Left cardiac atrium (tissue), 4 donors: ENCODE measurements around the gene BSX. TPM values are rescaled to one million over a fixed set of nuclear protein-coding genes. Genes with fewer than 3 reads are reported as not detected.

ENCODE experiments used
- ATAC-seq, 2 donors: fragments of 200-7000 bp; cut with Tn5 transposase; one replicate each; pipeline ENCODE4 v1.9.1; 2020; ENCODE audit warnings: mild to moderate bottlenecking in 2 of 2, moderate library complexity in 2 of 2
- DNase-seq: peaks from one replicate; pipeline ENCODE4 v3.0.0-alpha.2; 2020
- intact Hi-C, 2 donors: fragments of 100-400 bp; cut with DNase I; formaldehyde crosslinking; loops; one replicate each; pipeline versions ENCODE4 v1.14.1 to v1.15.1; 2022 to 2023
- long read RNA-seq: library from polyadenylated mRNA; unstranded; transcript quantifications from one replicate; pipeline ENCODE4 v2.0.0, GENCODE V29; 2021
- total RNA-seq, 2 donors: library from RNA; stranded (reverse); fragmentation: NEBNext Ultra II Directional; extraction: Animal tissue kit (Norgen Biotek cat#: 25700); gene quantifications; one replicate each; pipeline ENCODE4 v1.2.1, GENCODE V29; 2021
- donor health status: DM: no; HTN: yes; CAD: no.
- donor health status: DM: no; HTN: yes; CAD: no; lungs with severe emphysema.
- donor health status: DM: yes; HTN: yes; CAD: no.
- donor health status: Dilated cardiomyopathy.

The BSX gene
- total RNA-seq = not detected
- long read RNA-seq = 0 reads

DNA sequence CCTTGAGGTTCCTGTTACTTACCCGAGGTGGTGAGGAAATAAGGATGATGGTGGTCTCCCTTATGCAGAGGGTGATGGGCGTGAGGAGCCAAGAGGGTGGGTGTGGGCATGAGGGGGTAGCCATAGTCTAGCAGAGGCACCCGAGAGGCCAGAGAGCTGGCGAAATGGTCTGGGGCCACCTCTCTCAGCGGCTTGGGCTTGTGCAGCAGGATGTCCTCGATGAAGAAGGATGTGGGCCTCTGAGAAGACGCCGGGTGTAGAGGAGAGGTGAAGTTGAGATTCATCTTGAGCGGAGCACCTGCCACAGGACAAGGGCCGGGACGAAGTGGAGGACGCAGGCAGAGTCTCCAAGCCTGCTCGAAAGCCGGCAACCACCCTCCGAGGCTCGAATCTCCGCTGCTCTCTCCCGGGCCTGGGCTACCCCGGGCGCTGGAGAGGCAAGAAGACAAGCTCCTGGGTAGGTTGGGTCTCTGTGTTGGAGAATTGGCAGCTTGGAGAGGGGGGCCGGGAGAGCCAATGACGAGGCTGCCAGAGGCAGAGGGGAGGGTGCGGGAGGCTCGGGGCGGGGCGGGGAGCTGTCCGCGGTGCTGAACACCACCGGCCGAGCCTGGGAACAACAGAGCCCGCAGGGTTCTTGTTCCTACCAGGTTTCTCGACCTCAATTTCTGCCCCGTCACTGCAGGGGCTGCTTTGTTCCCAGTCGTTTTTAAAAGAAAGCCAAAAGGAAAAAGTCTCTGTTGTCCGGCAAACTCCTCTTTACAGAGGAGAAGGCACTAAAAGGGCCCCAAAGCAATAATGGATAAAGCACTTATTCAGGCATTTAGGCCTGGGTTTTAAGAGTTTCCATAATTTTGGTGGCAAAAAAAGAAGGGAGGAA, at the start of gene BSX:
Gene BSX, minus strand, starts transcription at position 447 of the 877 bp plus-strand sequence. Its CDS starts 163 bp downstream, at position 284.
- ATAC-seq (peak; percentile 86 to 89), DNase-seq (peak; percentile 63)
- intact Hi-C loops = no loop called here

DNA sequence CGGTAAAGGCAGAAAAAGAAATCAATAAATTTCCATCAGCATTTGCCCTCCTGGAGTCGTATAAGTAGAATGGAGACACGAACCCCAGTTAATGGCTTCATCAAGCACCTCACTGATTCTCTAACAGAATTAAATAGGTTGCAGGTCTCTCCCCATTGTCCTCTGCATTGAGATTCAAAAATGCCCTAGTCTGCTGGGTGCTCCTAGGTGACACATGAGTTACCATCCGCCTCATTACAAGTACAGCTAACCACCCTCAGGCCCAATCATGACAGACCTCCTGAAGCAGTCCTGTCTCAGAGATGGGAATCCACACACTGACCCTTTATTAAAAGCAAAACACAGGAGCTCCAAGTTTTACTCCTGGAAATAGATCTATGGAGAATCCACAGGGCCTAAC, 48.9 kb upstream of the BSX start:
- no peak for ATAC-seq
- intact Hi-C loops = no loop called here
- no peak for DNase-seq

DNA sequence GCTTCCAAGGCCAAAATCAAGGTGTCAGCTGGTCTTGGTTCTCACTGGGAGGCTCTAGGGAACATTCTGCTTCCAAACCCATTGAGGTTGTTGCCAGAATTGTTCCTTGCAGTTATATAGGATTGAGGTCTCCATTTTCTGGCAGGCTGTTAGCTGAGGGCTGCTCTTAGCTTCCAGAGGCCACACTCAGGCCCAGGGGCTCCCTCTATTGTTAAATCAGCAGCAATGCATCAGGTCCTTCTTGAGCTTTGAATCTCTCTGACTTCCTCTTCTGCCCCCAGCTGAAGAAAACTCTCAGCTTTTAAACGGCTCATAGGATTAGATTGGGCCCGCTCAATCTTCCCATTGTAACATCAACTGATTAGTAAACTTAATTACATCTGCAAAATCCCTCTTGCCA, 39.3 kb upstream of the BSX start:
- no peak for DNase-seq

DNA sequence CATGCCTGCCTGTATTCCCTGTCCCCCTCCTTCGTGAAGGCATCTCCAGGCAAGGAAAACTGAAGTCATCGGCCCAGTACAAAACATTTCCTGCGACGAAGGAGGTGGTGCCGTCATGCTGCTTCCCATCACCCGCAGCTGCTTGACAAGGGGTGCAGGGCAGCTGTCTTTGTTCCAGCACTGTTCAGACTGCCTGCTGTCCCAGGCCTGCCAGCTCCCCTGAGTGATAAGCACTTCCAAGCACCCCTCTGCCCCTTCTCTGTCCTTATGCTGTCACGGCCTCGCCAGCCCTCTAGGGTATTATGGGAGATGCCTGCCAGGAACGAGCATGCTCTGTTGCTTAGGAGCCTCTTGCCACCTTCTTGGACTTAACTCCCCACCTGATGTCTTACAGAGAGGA, 37.1 kb upstream of the BSX start:
- ATAC-seq (peak in 1 of 2 donors; percentile 50), DNase-seq (no peak)
- intact Hi-C loops = no loop called here

More for the DNA sequence above, 39.3 kb upstream of the BSX start:
- intact Hi-C loops = loop anchor here (10.0 kb wide), 2 partner anchors 106 to 156 kb away; no protein-coding TSS in a partner anchor
- peak in 1 of 2 donors; percentile 38 for ATAC-seq

DNA sequence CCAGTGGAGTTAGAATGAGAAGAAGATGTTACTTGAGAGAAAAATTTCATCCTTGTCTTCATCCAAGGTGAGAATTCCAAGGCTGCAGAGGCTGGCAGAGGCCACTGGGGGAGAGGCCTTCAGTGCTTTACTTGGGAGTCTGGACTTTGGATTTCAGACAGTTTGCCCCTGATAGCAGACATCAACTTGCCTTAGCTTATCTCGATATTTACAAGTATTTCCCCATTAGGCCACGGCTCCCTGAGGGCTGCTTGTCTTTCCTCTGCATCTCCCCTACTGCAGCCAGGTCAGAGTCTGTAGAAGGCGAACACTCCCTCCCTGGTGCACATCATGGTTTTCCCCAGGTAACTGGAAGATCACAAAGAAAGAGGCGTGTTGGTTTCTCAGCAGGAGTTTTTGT, 29.9 kb upstream of the BSX start:
- ATAC-seq (no peak), DNase-seq (no peak)
- intact Hi-C loops = no loop called here

DNA sequence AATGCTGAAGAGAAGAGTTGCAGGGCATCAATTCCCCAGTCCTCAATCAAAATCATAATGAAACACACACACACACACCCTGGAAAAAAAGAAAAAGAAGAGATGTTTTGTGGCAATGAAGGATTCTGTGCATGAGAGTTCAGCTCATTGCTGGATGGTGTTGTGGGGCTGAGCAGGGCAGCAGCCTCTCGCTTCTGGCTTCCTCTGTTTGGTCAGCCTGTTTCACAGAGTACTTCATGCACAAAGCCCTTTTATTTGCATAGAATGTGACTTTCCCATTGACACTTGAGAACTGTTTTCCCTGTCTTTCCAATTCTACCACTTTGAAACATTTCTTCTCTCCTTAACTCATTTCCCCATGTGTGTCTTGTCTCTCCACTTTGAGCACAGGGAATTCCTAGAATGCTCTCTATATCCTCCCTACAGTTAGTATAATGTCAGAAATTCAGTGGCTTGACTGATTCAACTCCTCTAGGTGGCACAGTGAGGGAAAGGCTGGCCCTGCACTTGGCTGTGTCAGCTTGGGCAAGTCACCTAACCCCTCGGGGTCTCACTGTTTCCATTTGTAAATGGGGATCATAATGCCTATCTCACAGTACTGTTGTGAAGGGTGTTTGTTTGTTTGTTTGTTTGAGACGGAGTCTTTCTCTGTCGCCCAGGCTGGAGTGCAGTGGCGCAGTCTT, 25.4 kb upstream of the BSX start:
- DNase-seq (no peak), ATAC-seq (no peak)
- intact Hi-C loops = no loop called here

DNA sequence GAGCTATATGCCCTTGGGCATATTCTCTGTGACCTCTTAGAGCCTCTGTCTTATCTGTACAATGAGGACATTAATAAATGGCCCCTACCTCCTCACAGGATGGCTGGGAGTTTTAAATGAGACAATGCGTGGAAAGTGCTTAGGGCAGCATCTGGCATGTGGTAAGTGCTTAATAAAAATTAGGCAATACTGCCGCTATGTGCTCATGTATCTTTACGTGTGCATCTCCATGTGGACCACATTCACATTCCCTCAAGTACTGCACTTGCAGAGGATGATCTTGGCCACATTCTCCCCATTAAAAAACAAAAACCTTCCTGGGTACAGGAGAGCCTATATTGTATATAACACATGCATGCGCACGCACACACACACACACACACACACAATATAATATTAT, 19.1 kb upstream of the BSX start:
- no peak for DNase-seq
- intact Hi-C loops = no loop called here
- ATAC-seq = no peak

DNA sequence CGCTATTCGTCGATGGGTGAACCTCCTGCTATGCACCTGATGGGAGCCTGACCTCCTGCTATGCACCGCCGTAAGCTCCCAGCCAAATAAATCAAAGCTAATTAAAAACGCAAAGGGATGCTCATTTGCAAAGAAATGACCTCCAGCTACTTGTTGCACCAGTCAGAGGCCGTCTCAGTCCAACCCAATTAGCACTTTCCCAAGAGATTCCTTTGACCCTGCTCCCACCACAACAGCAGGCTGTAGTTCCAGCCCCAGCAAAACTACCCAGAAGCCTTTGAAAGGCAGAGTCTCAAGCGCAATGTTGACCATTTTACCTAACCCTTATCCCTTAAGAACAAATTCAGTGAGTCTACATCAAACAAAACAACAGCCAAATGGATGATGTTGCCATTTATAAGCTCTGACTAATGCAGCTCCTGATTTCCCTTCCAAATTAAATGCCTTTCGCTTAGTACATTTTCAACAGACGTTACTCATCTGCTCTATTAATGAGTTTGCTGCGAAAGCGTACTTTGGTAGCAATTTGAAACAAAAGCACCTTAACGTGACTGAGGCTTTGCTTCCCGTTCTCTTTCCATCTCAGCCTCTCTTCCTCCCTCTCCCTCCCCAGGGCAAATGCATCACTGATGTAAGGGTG, 17.2 kb upstream of the BSX start:
- intact Hi-C loops = no loop called here
- DNase-seq = no peak
- no peak for ATAC-seq

DNA sequence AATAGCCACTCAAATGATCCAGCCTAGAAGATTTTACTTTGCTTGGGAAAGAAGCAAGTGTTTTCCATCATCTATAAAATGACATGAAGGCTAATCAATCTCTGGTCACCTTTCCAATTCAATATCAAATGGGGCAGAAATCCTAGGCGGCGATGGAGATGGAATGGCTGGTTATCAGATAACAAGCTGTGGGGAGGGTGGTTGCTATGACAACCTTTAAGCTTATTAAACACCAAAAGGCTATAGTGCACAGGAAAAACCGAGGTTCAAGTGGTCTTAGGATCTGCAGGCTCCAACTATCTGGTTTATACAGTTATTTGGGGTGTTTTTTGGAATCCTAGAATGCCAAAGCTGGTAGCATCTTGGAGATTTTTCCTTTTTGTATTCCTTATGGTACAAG, 13.9 kb upstream of the BSX start:
- no peak for DNase-seq
- intact Hi-C loops = no loop called here

DNA sequence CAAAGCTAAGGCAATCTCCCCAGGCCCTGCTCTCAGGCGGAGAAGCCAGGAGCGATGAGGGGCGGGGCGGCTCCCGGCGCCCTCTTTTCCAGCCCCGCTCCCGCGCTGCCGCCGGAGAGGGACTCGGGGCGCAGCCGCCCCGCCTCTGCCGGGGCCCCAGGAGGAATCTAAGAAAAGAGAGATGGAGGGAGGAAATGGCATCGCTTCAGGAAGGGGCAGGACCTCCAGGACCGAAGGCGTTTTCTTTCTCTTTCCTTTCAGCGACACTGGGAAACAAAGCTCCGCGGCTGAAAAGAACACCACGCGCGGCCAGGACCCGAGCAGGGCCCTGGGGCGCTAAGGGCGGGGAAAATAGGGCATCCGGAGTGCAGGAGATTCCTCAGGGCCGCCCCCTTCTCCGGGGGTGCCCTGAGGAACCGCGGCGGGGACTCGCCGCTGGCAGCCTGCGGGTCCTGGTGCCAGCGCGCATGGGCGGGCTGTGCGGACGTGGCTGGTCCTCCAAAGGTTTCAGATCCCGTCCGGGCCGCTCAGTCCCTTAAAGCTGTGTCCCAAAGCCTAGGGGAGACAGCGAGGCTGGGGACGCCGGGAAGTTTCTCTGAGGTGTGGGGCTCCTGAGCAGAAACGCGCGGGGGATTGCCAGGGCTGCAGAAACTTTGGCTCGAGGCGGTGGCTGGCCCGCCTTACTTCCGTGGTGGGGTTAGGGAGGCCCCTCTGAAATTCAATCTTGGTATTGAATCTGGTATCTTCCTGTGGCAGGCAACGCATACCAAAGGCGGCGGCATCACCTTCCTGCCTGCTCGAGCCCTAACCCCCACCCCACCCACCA, 2.8 kb upstream of the BSX start:
- ATAC-seq (peak in 1 of 2 donors; percentile 45), DNase-seq (no peak)
- intact Hi-C loops = no loop called here

More for the DNA sequence above, 13.9 kb upstream of the BSX start:
- ATAC-seq = no peak

DNA sequence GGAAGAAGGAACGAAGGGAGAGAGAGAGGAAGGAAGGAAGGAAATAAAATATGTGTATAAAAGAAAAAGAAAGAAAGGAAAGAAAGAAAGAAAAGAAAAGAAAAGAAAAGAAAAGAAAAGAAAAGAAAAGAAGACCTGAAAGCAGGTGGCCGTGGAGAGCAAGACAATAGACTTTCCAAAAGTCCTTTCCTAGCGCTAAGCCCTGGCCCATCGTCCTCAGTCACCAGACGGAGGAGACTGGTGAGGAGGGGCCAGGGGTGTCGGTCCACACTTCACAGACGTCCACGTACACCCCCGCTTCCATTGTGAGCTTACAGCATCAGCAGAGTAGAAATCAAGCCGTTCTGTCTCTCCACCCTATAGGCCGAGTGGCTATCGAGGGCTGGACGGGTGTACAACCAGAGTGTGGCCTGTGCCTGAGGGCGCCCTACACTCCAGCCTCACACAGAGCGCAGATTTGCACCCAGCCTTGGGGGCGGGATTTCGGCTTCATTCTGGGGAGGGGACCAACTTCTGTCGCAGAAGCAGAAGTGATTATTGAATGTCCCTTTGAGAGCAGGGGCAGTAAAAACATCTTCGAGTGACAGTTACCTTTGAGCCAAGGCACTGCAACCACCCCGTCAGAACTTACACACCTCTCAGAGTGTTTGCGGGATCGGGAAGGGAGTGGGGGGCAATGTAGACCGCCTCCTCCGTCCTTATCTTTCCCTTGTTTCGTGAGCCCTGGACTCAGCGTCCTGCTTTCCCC, 2.0 kb upstream of the BSX start:
- ATAC-seq (no peak), DNase-seq (no peak)
- intact Hi-C loops = no loop called here

DNA sequence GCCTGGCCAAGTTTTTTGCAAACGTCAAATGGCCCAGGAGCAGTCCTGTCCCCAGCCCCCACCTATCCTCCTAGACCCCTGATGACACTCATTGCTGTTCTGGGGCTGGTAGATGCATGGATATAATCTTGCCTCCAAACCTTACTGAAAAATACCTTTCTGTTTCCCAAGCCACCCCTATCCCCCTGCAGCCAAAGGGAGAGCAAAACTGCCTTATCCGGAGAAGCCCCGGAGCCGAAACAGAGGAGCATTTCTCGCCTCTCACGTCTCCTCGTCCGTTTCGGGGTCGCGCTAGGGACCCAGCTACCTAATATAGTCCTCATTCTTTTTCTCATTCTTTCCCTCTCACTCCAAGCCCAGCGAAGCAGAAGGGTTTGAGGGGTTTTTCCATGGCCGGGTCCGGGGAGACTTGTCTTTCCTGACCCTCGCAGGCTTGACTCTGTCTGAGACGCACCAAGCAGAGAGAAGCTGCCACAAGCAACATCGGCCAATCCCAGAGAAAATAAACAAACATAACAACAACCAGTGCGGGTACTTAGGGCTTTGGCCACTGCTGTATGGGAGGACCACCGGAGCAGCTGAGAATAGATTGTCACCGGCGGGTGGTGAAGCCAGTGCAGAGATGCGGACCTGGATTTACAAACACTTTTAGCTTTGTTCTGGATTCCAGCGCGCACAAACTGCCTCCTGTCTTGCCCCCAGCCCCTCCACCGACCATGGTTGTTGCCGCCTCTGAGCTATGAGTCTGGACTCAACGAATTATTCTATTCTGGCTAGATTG, 1.6 kb downstream of the BSX start:
- no peak for DNase-seq
- intact Hi-C loops = no loop called here

DNA sequence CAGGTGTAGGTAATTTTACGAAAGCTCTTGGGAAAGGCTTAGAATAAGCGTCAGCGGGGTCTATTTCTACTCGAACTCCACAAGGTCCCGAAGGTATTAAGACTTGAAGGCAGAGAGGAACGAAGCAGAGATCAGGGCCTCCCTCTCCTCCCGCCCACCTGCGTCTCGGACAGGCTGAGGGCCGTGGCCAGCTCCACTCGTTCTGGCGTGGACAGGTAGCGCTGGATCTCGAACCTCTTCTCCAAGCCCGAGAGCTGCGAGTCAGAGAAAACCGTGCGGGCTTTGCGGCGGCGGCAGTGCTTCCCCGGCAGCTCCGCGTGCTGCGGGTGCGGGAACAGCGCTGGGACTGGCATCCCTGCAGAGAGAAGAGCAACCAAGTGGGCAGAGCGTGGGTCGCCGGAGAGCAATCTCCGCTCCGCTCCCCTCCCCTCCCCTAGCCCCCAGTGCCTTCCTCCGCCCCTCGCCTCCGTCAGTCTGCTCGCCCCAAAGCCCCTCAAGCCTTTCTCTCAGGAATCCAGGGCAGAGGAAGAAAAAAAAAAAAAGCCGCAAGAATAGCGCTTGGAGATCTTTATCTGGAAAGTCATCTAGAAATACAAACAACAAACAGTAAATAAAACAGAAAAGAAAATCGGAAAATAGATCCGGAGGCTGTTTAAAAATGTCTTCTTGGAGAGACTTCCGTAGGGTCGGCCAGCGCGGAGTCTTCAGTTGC, 2.4 kb downstream of the BSX start:
- intact Hi-C loops = no loop called here
- ATAC-seq (no peak), DNase-seq (no peak)

More for the DNA sequence above, 1.6 kb downstream of the BSX start:
- ATAC-seq = no peak

DNA sequence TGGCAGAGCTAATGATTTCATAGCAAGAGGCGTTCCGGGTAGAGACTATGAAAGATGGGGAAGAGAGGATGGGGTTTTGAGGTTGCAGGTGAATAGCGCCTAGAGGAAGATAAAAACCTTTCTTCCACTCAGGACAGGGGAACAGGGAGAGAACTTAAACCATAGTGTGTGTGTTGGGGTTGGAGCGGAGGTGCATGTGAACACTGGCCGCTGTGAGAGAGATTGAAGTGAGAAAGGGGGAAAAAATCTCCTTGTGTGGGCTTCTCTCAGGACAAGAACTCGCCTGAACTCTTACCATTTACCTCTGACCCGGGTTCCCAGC, 3.4 kb downstream of the BSX start:
- no peak for DNase-seq
- ATAC-seq = no peak
- intact Hi-C loops = no loop called here

DNA sequence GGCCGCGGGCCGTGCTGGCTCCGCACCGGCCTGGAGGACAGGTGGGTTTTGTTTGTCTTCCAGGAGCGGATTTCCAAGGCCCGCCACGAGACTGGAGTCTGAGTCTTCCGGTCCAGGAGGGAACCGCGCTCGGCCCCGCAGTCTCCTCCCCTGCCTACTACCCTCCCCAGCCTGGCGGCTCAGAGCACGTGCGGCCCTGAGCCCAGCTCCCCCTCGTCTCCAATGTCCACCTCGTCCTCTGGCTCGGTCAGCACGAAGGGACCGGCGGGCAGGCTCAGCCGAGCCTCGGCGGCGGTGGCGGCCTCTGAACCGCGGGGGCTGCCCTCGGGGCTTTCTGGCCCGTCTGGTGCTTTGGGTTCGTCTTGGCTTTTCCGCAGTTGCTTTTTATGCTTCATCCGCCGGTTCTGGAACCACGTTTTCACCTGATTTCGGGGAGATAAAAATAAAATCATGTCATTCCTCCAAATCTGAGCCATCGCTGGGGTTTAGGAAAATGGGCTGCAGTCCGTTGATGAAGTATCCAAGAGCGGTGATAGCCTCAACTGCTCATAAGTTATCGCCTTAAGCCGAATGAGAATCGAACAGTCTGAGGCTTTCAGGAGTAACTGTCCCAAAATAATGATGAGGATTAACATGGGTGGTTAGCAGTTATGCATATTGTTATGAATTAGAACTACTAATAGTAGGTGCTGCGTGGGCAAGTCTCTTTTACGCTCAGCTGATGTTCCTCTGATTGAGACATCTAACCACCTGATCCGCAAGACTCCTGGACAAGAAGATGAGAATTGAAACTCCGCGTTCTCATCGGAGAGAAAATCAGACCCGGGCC, 4.0 kb downstream of the BSX start:
- intact Hi-C loops = no loop called here
- DNase-seq = no peak
- peak in 1 of 2 donors; percentile 35 for ATAC-seq

DNA sequence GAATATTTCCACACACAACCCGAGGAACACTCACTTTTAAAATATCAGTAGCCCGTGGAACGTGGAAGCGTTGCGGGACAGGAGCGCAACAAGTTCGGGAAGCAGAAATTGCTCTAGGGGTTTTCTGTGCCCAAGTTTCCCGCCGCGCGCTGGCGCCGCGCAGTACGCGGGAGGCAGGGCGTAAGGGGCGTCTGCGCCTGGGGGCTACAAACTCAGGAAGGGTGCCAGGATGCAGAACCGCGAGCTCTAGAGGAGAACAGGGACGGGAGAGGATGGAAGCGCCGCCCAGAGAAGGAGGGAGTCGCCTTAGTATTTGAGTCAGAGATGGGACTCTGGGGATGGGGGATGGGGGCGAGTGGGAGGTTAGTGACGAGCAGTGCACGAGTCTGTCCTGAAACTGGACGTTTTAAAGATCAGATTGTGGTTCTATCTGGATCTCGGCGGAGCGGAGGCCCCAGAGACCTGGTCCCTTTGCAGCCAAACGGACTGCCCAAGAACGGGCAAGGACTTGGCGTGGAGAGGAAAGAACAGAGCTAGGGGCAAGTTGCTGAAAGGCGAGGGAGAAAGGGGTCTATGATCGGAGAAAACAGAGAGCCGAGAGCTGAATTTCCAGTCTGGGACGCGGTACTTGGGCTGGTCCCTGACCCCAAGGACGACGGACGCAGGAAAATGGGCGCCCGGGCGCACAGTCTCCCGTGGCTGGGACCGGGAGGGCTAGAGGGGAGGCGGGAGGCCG, 4.7 kb downstream of the BSX start:
- no peak for ATAC-seq
- no peak for DNase-seq
- intact Hi-C loops = no loop called here
